Lower leg skin (tissue), 4 donors: ENCODE results near the gene LEKR1. TPM values are rescaled to one million over a fixed set of nuclear protein-coding genes. Genes with fewer than 3 reads are reported as not detected.

Source experiments
- DNase-seq, 2 donors: peaks; one replicate each; pipeline ENCODE4 v3.0.0-alpha.2; 2019; ENCODE audit warnings: low spot score in 2 of 2
- H3K4me3 ChIP-seq: fragments of 200-600 bp; sonication (generic); 2 replicates; pipeline ENCODE4 v1.5.1; 2017; ENCODE audit warnings: mild to moderate bottlenecking, low read depth; ENCODE audit not compliant: poor library complexity, severe bottlenecking
- POLR2A ChIP-seq, 2 donors: fragments of 450-650 bp; IDR thresholded peaks; one replicate each; pipeline ENCODE4 v1.6.1; 2016 to 2017; ENCODE audit warnings: antibody characterized with exemption in 2 of 2, mild to moderate bottlenecking in 1 of 2, moderate library complexity in 1 of 2
- WGBS, 2 donors: methylation state at CpG; one replicate each; pipeline ENCODE4 v1.1.5; 2018; 5-methylcytosine and 5-hydroxymethylcytosine counted together
- intact Hi-C: fragments of 100-400 bp; cut with DNase I; formaldehyde crosslinking; loops from one replicate; pipeline ENCODE4 v1.15.0; 2023; ENCODE audit warnings: low total_unique reads
- total RNA-seq, 4 donors: library from RNA; depleted of rRNA; stranded (reverse); fragments of >200 nt; gene quantifications; one replicate each; pipeline ENCODE4 v1.1.0, GENCODE V29; 2016
- TF ChIP-seq, protein P1 (sequence below), 3 donors: fragments of 450-650 bp; IDR thresholded peaks; one replicate each; pipeline ENCODE4 v1.5.1; 2016; ENCODE audit warnings: antibody characterized with exemption in 3 of 3, mild to moderate bottlenecking in 3 of 3, moderate library complexity in 2 of 3

The LEKR1 gene
- 1 to 10 TPM in 1 of 4 donors, under 1 TPM in 2, not detected in 1; 0.39 to 2.5 (median 0.89) TPM for total RNA-seq

DNA sequence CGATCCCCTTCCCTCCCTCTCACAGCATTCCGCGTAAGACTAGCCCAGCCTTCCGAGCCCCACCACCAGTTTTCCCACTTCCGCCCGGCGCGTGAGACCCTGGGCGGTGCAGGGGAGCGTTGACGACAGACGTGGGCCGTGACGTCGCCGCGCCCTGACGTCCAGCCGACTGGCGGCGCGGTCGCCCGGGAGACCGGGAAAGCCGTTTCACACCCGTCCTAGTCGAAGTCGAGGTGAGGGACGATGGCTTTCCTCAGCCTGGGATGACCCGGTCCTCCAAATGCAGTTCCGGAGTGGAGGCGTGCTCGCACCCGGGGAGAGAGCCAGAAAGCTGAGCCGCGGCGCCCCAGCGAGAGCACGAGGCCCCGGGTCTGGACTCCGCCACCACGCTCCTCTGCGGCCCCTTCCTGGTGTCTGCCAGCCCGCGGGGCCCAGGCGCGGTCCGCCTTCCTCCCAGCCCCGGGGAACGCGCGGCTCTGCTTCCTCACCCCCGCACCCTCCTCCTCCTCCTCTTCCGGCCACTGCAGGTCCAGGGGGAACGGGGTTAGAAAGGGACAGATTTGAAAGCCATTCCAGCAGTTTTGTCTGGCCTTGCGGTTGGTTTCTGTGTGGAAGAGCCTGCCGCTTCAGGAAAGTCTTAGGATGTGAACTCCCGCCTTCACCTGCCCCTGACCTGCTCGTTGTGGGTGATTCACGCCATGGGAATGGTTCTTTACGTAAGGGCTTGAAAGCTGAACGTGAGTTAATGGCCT is at the start of gene LEKR1:
Gene LEKR1 (plus strand): TSS at position 210 of the 752 bp plus-strand sequence. CDS start 2,977 bp downstream, outside the sequence.
- intact Hi-C loops = no loop called here
- WGBS, 2 donors = 1% methylated on average over 30 to 43 of the region's 63 CpGs
- TF ChIP-seq, protein P1, sequence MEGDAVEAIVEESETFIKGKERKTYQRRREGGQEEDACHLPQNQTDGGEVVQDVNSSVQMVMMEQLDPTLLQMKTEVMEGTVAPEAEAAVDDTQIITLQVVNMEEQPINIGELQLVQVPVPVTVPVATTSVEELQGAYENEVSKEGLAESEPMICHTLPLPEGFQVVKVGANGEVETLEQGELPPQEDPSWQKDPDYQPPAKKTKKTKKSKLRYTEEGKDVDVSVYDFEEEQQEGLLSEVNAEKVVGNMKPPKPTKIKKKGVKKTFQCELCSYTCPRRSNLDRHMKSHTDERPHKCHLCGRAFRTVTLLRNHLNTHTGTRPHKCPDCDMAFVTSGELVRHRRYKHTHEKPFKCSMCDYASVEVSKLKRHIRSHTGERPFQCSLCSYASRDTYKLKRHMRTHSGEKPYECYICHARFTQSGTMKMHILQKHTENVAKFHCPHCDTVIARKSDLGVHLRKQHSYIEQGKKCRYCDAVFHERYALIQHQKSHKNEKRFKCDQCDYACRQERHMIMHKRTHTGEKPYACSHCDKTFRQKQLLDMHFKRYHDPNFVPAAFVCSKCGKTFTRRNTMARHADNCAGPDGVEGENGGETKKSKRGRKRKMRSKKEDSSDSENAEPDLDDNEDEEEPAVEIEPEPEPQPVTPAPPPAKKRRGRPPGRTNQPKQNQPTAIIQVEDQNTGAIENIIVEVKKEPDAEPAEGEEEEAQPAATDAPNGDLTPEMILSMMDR (IDR thresholded peaks at IDR 0.05) = no peak
- no peak for TF ChIP-seq POLR2A (IDR thresholded peaks at IDR 0.05)

DNA sequence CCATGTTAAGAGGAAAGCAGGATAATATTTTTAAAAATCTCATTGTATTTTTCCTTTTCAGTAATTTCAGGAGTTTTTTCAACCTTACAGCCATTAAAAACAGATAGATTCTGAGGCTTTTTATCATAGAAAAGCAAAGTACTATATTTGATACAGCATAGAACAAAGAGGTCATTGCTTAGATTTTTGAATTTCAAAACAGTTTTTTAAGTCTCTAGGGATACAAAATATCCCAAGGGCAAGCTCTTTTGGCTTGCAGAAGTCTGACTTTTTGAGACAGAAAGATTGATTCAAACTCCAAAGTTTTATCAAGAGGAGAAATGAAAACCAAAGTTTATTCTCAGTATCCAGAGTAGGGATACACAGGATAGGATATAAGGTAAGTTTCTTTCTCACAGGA is 49.3 kb upstream of the LEKR1 start:
- no peak for DNase-seq
- H3K4me3 ChIP-seq = no peak overlapping the region
- TF ChIP-seq POLR2A (IDR thresholded peaks at IDR 0.05) = no peak
- TF ChIP-seq, protein P1 (IDR thresholded peaks at IDR 0.05) = no peak
- intact Hi-C loops = no loop called here

More for the DNA sequence above, at the start of gene LEKR1:
- peak; percentile 77 to 95 for DNase-seq
- peak within 1 kb of the TSS; percentile 68 for H3K4me3 ChIP-seq

DNA sequence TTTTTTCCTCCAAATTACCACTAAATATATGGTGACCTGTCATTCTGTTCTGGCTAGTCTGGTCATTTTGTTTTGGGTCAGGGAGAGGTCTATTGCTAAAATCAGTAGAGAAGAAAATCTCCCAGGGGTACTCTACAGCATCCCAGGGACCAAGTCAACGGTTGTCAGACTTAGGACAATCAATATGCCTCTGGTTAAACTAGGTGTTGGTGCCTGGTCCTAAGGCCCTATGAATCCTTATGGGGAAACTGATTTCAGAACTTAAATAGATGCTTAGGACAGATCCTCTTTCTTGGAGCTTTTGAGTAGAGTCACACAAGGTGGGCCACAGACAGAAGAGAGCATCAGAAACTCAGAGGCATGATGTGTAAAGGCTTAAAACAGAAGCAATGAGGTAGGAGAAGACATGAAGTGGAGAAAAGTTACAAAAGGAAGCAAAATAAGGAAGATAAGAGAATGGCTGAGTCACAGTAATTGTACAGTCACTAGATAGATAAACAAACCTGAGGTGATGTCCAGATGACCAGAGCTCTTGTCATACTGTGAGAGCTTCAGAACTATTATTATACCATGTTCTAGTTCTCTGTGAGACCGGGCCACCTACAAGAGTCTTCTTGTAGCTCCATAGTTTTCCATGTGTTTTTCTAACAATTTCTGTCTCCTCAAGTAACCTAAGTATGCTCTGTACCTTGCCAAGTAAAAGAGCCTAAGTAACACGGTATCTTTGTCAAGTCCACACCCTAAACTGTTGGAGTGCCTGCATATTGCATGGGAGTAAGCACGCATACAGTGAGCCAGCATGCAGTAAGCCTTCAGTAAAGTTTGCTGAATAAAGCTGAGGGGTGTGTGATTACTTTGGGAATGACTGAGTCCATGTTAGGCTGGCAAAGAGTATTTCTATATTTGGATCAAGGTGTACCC is 44.6 kb upstream of the LEKR1 start:
- no peak overlapping the region for H3K4me3 ChIP-seq
- WGBS, 2 donors = 58 to 59% methylated on average over 4 of the region's 4 CpGs
- intact Hi-C loops = no loop called here
- TF ChIP-seq, protein P1 (IDR thresholded peaks at IDR 0.05) = no peak
- TF ChIP-seq POLR2A (IDR thresholded peaks at IDR 0.05) = no peak
- DNase-seq = no peak

DNA sequence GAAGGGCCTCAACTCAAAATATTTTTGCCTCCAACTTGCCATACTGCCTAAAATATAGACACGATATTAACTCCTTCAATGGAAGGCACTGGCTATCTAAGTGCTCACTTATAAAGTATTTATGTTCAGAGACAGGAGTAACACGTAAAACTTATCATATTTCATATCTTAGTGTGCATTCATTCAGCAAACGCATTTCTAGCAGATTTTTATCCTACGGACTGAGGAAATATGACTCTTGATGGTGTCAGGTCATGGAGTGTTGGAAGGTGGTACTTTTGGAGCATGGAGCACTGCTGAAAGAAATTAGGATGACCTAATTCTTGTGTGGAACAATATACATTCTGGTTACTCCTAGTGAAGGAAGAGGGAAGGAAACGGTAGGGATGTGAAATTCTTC is 43.8 kb upstream of the LEKR1 start:
- no peak for TF ChIP-seq POLR2A (IDR thresholded peaks at IDR 0.05)
- TF ChIP-seq, protein P1 (IDR thresholded peaks at IDR 0.05) = no peak
- H3K4me3 ChIP-seq = no peak overlapping the region
- DNase-seq = no peak
- WGBS, 2 donors = 61 to 66% methylated on average over 5 of the region's 5 CpGs
- intact Hi-C loops = no loop called here

DNA sequence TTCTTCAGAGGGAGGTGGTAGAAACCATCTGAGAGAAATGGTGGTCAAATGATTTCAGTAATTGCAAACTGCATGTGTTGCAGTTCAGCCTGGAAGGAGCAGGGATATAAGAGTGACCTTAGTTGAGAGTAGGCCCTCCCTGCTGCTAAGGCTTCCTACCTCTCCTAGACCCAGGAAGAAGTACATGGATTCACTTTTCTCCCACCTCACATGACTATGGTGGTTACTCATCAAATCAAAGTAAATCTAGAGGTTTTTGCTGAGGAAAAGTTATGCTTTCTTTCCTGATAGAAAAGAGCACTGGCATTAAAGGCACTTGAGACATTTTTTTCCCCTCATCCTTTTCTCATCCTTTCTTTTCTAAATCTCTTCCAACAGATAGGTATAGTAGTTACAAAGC is 43.2 kb upstream of the LEKR1 start:
- H3K4me3 ChIP-seq = no peak overlapping the region
- DNase-seq = no peak
- TF ChIP-seq POLR2A (IDR thresholded peaks at IDR 0.05) = no peak
- TF ChIP-seq, protein P1 (IDR thresholded peaks at IDR 0.05) = no peak
- intact Hi-C loops = no loop called here
